Measurements from ENCODE around the gene SPINK4.

Gene SPINK4

GRCh38 chr9:33263131-33264002 lies 23.4 kb downstream of the SPINK4 start:
- FAIRE-seq: no peak

- FAIRE-seq: no peak
Measured at GRCh38 chr9:33264003-33264472, 24.1 kb downstream of the SPINK4 start.

GRCh38 chr9:33264473-33265177 lies 24.7 kb downstream of the SPINK4 start, which contains the start of the genes BAG1 and CHMP5:
BAG1 (minus strand) TSS chr9:33264708.
CHMP5 (plus strand) TSS chr9:33265049; CDS start chr9:33265079, 30 bp downstream.
- peak; percentile 93 for FAIRE-seq

DNA sequence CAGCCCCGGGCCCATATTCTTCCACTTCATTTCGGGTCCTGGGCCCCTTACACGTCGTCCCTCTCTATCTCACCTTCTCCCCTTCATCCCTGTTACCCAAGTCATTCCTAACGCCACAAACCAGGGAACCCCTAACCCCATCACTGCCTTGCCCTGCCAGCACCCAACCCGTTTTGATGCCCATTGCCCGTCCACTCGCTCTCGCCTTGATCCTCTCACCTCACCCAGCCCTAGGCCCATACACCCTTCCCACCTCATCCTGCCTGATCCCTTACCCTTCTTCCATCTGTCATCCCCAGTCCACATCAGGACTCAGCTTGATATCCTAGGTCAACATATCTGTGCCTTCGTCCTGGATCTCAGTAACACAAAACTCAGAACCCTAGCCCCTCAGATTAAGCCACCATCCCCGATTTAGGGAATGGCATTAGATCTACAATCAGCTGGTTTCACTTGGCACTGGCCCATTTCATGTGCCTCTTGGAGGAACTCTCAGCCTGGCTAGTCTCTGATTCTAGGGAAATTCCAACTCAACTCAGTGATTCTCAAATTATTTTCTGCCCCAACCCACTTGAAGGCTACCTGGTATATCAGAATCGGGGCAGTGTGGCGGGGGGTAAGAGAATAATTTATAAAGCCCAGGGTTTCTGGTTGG lies 25.4 kb downstream of the SPINK4 start:
- FAIRE-seq: no peak

DNA sequence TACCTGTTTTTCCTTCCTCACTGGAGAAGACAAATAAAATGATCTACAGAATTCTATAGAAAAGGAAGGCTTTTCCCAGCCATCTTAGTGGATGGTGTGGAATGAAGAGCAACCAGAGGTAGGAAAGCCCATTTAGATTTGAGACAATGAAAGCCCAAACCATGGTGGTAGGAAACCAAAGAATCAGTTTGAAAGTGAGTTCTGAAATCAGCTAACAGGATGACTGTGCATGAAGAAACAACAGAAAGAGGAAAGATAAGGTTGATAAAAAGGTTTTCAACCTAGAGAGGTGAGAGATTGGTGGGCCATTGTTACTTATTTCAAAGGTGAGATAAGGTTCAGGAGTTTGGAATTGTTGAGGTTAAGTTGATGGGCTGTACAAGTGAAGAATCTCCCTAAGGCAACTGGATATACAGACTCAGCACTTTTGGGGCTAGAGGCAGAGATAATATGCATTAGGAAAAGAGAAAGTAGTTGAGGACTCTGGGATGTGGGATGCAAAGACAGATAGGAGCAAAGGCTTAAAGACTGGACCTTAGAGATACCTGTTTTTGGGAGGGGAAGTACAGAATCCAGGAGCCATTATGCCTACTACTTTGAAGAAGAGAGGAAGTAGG lies 27.3 kb downstream of the SPINK4 start:
- no peak for FAIRE-seq

DNA sequence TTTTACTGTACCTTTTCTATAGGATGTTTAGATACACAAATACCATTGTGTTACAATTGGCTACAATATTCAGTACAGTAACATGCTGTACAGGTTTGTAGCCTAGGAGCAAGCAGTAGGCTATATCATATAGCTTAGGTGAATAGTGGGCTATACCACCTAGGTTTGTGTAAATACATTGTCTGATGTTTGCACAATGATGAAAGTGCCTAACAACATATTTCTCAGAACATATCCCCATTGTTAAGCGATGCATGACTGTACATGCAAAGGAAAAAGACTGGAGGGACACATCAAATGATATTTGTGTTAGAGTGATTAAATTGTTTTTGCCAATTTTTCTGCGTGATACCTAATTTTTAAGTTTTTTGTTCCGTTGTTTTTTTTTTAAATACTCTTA lies 30.2 kb downstream of the SPINK4 start:
- FAIRE-seq: no peak

DNA sequence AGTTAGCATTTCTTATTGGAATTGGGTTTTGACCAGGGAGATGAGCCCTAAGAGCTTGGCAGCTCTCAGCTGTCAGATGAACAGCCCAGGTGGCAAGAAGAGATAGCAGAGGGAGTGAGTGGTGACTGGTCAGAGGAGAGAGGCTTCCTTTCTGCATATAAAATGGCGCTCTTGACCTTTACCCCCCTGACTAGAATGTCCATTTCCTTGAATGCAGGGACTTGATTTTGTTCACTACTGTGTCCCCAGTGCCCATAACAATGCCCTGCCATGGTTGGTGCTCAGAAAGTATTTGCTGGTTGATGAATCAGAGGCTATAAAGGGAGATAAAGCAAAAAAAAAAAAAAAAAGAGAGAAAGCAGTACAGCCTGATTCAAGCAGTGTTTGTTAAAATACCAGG lies 32.1 kb downstream of the SPINK4 start:
- no peak for FAIRE-seq

DNA sequence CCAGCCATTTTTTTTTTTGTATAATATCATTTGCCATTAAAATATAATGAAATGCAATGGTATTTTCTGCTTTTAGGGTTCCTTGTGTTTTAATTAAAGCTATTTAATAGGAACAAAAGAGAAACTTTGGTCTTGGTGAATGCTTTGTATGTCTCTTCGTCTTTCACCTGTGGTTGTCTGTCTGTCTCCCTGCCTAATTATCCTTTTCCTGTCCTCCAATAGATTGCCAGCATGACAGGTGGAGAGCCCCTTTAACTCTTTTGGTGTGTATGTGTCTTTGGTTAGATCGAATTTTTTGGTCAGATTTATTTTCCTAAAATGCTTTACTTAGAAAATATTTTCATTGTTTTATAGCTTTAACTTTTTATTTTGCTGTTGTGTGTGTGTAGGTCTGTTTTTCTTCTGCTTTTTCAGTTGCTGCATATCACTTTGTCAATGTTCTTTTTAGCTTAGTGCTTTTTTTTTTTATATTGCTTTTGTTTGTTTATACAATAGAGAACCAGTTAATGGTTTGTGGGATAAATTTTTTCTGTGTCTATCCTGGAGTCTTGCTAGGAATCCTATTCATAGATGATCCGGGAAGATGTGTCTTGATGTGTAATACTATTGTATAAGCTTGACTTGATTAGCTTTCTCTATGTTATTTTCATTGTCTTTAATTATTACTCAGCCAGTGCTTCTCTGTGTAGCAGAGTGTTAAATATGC lies 33.5 kb downstream of the SPINK4 start:
- no peak for FAIRE-seq

GRCh38 chr9:33273972-33274328 lies 34.0 kb downstream of the SPINK4 start:
- FAIRE-seq: no peak

DNA sequence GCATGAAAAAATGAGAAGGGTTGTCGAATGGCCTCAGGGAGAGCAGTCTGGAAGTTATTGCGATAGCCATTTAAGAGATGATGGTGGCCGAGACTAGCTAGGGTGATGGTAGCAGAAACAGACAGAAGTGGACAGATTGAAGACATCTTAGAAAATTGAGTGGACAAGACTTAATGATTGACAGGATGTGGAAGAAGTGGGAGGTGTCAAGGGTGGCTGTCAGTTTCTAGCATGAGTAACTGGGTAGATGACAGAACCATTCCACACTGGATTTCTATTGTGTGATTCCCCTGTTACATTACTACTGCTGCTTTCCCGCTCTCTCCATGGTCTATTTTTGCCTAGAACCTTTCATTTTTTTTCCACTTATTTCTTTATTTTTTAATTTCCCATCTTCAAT lies 37.5 kb downstream of the SPINK4 start:
- FAIRE-seq: no peak

DNA sequence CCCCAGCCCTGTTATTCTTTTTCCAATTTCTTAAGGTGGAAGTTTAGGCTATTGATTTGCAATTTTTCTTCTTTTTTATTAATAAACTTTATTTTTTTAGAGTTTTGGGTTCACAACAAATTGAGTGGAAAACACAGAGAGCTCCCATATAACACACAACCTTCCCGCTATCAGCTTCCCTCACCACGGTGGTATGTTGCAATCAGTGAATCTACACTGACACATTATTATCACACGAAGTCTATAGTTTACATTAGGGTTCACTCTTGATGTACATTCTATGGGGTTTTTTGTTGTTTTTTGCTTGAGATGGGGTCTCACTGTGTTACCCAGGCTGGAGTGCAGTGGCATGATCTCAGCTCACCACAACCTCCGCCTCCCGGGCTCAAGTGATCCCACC lies 45.5 kb downstream of the SPINK4 start:
- FAIRE-seq: no peak

DNA sequence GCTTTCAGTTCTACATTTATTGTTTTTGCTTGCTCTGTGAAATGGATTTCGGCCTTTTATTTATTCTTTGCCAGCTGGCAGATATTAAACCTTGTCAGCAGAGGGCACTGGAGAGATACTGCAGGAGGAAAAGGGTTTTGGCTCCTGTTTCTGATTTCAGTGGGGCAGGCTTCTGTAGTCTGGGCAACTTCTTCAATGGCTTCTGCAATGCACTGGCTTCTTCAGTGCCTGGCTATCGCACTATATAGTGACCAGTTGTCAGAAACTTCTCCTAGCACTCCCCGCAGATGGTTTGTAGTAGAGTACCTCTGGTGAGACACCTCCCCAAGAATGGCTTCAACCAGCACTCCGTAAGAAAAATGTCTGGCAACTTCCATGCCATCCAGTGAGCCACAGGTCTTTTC lies 47.1 kb downstream of the SPINK4 start:
- FAIRE-seq: peak; percentile 85

DNA sequence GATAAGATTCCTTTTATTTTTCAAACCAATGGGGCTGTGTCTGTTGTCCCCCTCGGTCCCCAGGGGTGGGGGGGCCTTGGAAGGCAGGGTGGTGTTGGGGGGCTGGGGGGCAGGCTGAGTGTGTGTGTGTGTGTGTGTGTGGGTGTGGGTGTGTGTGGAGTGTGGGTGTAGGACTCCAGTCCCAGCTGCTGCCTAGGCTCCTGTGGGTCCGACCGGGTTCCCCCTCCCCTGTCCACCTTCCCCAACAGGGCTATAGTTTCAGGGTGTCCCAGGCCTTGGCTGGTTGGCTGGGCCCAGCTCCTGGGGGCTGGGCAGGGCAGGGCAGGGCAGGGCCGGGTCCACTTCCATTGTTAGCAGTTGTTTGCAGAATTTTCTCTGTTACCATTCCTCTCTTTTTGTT lies 48.3 kb downstream of the SPINK4 start:
- FAIRE-seq: no peak

DNA sequence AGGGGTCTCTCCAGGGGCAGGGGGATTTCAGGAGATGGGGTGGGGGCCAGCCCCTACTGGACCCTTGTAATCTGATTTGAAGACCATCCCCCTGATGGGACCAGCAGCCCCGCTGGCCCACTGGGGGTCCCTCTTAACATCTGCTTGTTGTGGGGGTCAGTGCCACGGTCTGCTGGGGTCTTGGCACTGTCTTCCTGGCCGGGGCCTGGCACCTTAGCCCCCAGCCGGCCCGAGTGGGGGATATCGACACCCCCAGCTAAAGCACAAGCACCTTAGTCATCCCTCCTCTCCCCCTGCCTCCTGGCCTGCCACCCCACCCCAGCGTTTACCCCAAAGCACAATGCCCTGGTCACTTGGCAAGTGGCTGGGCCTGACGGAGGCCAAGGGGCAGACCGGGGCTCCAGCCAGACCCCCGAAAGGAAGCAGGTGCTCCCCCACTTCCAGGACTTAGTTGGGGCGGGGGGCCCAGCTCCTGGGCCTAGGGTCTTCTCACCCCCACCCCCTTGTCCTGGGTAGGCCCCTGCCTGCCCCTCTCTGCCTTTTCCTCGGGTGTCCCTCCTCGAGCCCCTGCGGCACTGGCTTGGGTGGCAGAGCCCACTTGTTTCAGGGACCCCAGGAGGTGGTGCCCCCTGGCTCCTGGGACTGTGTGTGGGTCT lies 49.0 kb downstream of the SPINK4 start:
- FAIRE-seq: no peak

DNA sequence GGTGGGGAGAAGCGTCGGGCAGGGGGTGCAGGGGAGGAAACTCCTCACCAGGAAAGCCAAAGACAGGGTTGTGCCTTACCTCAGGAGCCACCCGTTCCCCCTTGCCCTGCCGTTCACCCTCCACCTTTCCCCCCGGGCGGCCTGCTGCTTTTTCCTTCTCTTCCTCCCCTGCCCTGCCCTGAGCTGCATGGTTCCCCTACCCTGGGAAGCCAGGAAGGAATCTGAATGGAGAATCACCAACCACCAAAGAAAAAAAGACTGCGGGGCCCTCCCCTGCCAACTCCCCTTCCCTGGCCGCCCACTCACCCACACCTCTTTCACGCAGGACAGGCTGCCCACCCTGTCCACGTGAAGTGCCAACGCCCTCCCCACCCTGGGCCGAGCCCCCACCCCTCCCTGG lies 49.5 kb downstream of the SPINK4 start:
- FAIRE-seq: no peak

DNA sequence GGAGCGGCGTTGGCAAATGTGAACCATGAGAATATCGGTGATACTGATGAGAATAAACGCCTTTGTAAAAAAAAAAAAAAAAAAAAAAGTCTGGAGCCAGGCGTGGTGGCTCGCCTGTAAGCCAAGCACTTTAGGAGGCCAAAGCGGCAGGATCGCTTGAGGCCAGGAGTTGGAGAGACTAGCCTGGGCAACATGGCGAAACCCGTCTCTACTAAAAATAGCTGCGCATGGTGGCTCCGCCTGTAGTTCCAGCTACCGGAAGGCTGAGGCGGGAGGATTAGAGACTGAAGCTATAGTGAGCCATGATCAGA lies 49.9 kb downstream of the SPINK4 start:
- FAIRE-seq: no peak

- FAIRE-seq: no peak
Measured at GRCh38 chr9:33290247-33291030, 50.5 kb downstream of the SPINK4 start, which contains the start of gene NFX1. NFX1 (plus strand) TSS chr9:33290516; CDS start chr9:33290573, 57 bp downstream.

- no peak for FAIRE-seq
Measured at GRCh38 chr9:33291031-33291397, 51.0 kb downstream of the SPINK4 start.

DNA sequence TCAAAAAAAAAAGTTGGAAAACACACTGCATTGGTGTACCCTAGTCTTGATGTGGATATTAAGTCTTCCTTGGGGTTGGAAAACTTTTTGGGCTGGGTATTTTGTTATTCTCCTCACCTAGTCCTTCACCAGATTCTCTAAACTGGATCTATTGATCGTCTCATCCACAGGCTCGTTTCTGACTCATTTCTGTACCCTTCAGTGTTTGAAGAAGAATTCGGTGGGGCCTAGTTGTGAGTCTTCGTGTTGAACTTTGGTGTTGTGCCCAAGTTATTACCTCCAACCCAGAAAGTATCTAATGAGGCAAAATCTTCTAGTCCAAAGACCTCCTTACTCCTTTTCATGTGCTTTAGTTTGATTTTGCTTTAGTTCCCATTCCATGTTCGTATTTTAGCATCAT lies 51.9 kb downstream of the SPINK4 start:
- no peak for FAIRE-seq

- FAIRE-seq: no peak
Measured at GRCh38 chr9:33293782-33294181, 53.8 kb downstream of the SPINK4 start.
